SK-N-SH (cell line): ENCODE data around the gene SCO2. TPM values are rescaled to one million over a fixed set of nuclear protein-coding genes. Genes with fewer than 3 reads are reported as not detected.

Experiments used
- polyA plus RNA-seq, 3 experiments: library from polyadenylated mRNA; depleted of rRNA; stranded (reverse); fragments of >200 nt; gene quantifications; 2 replicates each; pipeline ENCODE4 v1.2.3, GENCODE V29; 2012

The SCO2 gene
- polyA plus RNA-seq, 1 of the 3 experiments (the other 2 are of a cell fraction): 4.0 TPM

Other genes with a start within 250 kb of the SCO2 start
- 85.8 and 108 TPM in 2 replicates for gene PLXNB2, start 218.0 kb downstream of the SCO2 start, polyA plus RNA-seq (2012; rRNA removed)
- 5.6 and 5.8 TPM in 2 replicates for gene DENND6B, start 198.6 kb downstream of the SCO2 start, polyA plus RNA-seq (2012; rRNA removed)
- gene PPP6R2, start 182.3 kb downstream of the SCO2 start, polyA plus RNA-seq (2012; rRNA removed): 45.1 and 45.7 TPM in 2 replicates
- gene SBF1, start 50.6 kb downstream of the SCO2 start, polyA plus RNA-seq (2012; rRNA removed): 24.2 and 29.1 TPM in 2 replicates
- 0.49 and 0.61 TPM in 2 replicates for gene ADM2, start 44.1 kb downstream of the SCO2 start, polyA plus RNA-seq (2012; rRNA removed)
- gene MIOX, start 38.7 kb downstream of the SCO2 start, polyA plus RNA-seq (2012; rRNA removed): 0.05 and 0.06 TPM in 2 replicates
- gene LMF2, start 17.9 kb downstream of the SCO2 start, polyA plus RNA-seq (2012; rRNA removed): 34.3 and 42.8 TPM in 2 replicates
- 21.1 and 22.4 TPM in 2 replicates for gene NCAPH2, start 17.4 kb downstream of the SCO2 start, polyA plus RNA-seq (2012; rRNA removed)
- gene TYMP, start 4.4 kb upstream of the SCO2 start, polyA plus RNA-seq (2012; rRNA removed): 1.1 and 1.7 TPM in 2 replicates
- 0.03 and 0.07 TPM in 2 replicates for gene KLHDC7B, start 20.3 kb upstream of the SCO2 start, polyA plus RNA-seq (2012; rRNA removed)
- 2.1 and 3.6 TPM in 2 replicates for gene SYCE3, start 37.3 kb upstream of the SCO2 start, polyA plus RNA-seq (2012; rRNA removed)
- gene CPT1B, start 52.8 kb upstream of the SCO2 start, polyA plus RNA-seq (2012; rRNA removed): 33.2 and 40.4 TPM in 2 replicates
- gene CHKB, start 57.3 kb upstream of the SCO2 start, polyA plus RNA-seq (2012; rRNA removed): 39.6 and 57.4 TPM in 2 replicates
- 2.3 and 2.7 TPM in 2 replicates for gene MAPK8IP2, start 75.2 kb upstream of the SCO2 start, polyA plus RNA-seq (2012; rRNA removed)
- gene ARSA, start 102.6 kb upstream of the SCO2 start, polyA plus RNA-seq (2012; rRNA removed): 34.2 and 34.4 TPM in 2 replicates
- 0.88 and 1.5 TPM in 2 replicates for gene SHANK3, start 147.2 kb upstream of the SCO2 start, polyA plus RNA-seq (2012; rRNA removed)
- 0.08 and 0.15 TPM in 2 replicates for gene ACR, start 212.6 kb upstream of the SCO2 start, polyA plus RNA-seq (2012; rRNA removed)